ENCODE data around the gene TMEM132D.

TMEM132D gene

DNA sequence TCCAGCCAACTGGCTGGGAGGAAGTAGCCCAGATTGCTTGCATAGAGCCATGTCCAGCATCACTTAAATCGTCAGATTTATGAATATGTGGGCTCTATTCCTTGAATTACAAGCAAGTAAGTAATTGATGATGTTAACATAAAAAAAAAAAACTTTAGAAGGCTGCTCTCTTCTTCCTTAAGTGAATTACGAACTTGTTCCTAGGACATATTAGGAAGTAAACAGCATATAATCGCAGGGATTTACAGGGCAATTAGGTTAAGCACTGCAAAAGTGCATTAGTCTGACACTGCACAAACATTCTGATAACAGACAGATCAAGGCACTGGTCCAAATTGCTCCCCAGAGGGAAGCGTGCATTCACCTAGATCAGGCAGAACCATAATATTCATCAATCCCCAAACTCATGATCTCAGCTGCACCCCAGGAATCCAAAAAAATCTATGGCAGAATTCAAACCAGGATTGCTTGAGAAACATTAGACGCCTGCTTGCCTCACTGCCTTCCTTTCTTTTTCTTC, 293.2 kb downstream of the TMEM132D start:
- H3K4me3 ChIP-seq (ENCODE audit: low read depth, low read length), result no peak overlapping the region
- TF ChIP-seq, protein P1, sequence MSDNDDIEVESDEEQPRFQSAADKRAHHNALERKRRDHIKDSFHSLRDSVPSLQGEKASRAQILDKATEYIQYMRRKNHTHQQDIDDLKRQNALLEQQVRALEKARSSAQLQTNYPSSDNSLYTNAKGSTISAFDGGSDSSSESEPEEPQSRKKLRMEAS (IDR thresholded peaks at IDR 0.05; ENCODE audit: low read depth, low read length), result no peak
- TF ChIP-seq CTCF (IDR thresholded peaks at IDR 0.05; ENCODE audit: low read depth, low read length) (no peak), POLR2A (IDR thresholded peaks at IDR 0.05; ENCODE audit: extremely low read depth, insufficient read length) (no peak), MYC (IDR thresholded peaks at IDR 0.05; ENCODE audit: low read depth, low read length) (no peak)
- no peak for DNase-seq (ENCODE audit: low read depth)

- TF ChIP-seq POLR2A (IDR thresholded peaks at IDR 0.05; ENCODE audit: extremely low read depth, insufficient read length), result no peak
- TF ChIP-seq, protein P1 (IDR thresholded peaks at IDR 0.05; ENCODE audit: low read depth, low read length), result no peak
- no peak for TF ChIP-seq CTCF (IDR thresholded peaks at IDR 0.05; ENCODE audit: low read depth, low read length)
- TF ChIP-seq MYC (IDR thresholded peaks at IDR 0.05; ENCODE audit: low read depth, low read length), result no peak
- no peak for DNase-seq (ENCODE audit: low read depth)
- H3K4me3 ChIP-seq (ENCODE audit: low read depth, low read length), result no peak overlapping the region
Measured at GRCh38 chr12:129607756-129608155, 296.1 kb downstream of the TMEM132D start.

- H3K4me3 ChIP-seq (ENCODE audit: low read depth, low read length), result no peak overlapping the region
- no peak for TF ChIP-seq MYC (IDR thresholded peaks at IDR 0.05; ENCODE audit: low read depth, low read length)
- DNase-seq (ENCODE audit: low read depth), result no peak
Measured at GRCh38 chr12:129607301-129607700, 296.5 kb downstream of the TMEM132D start.

GRCh38 chr12:129606239-129606638, 297.6 kb downstream of the TMEM132D start:
- TF ChIP-seq, protein P1 (IDR thresholded peaks at IDR 0.05; ENCODE audit: low read depth, low read length), result no peak
- TF ChIP-seq MYC (IDR thresholded peaks at IDR 0.05; ENCODE audit: low read depth, low read length) (no peak), CTCF (IDR thresholded peaks at IDR 0.05; ENCODE audit: low read depth, low read length) (no peak), POLR2A (IDR thresholded peaks at IDR 0.05; ENCODE audit: extremely low read depth, insufficient read length) (no peak)
- DNase-seq (ENCODE audit: low read depth), result no peak

GRCh38 chr12:129605666-129606065, 298.2 kb downstream of the TMEM132D start:
- no peak for TF ChIP-seq CTCF (IDR thresholded peaks at IDR 0.05; ENCODE audit: low read depth, low read length)
- TF ChIP-seq MYC (IDR thresholded peaks at IDR 0.05; ENCODE audit: low read depth, low read length), result no peak
- TF ChIP-seq, protein P1 (IDR thresholded peaks at IDR 0.05; ENCODE audit: low read depth, low read length), result no peak
- no peak for TF ChIP-seq POLR2A (IDR thresholded peaks at IDR 0.05; ENCODE audit: extremely low read depth, insufficient read length)
- no peak for DNase-seq (ENCODE audit: low read depth)
- no peak overlapping the region for H3K4me3 ChIP-seq (ENCODE audit: low read depth, low read length)

More at GRCh38 chr12:129606239-129606638, 297.6 kb downstream of the TMEM132D start:
- H3K4me3 ChIP-seq (ENCODE audit: low read depth, low read length), result no peak overlapping the region

DNA sequence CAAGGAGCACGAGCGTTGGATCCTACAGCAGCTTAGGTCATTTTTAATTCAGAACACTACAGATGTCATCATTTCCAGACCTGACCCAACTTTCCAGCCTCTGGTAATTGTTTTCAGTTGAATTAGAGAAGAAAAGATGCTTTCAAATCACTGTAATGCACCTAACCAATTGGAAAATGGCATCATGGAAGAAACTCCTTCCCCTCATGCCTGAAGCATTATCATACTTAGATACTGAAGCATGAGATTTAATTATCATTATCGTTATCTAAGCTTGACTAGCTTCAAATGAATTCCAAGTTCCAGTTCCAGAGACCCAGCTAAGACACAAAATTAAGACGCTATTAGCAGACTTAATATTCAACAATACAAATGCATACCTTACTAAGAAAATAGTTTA, 299.3 kb downstream of the TMEM132D start:
- TF ChIP-seq POLR2A (IDR thresholded peaks at IDR 0.05; ENCODE audit: extremely low read depth, insufficient read length) (no peak), MYC (IDR thresholded peaks at IDR 0.05; ENCODE audit: low read depth, low read length) (no peak), CTCF (IDR thresholded peaks at IDR 0.05; ENCODE audit: low read depth, low read length) (no peak)
- TF ChIP-seq, protein P1 (IDR thresholded peaks at IDR 0.05; ENCODE audit: low read depth, low read length), result no peak
- DNase-seq (ENCODE audit: low read depth), result no peak
- H3K4me3 ChIP-seq (ENCODE audit: low read depth, low read length), result no peak overlapping the region
